Measurements from ENCODE around the gene LDLRAD3. TPM values are rescaled to one million over a fixed set of nuclear protein-coding genes. Genes with fewer than 3 reads are reported as not detected.

The LDLRAD3 gene
- total RNA-seq, 1 donor from 2014 or later = 14.9 TPM

- no peaks in the 10 kb centered on the region for H3K4me1 ChIP-seq (ENCODE audit: insufficient read depth, low read length)
- FAIRE-seq = no peak
- H3K9ac ChIP-seq (ENCODE audit: low read length) = no peak overlapping the region
- no peak overlapping the region for H3K27ac Mint-ChIP-seq (ENCODE audit: unreplicated experiment)
- peaks cover 2% of the 10 kb centered on the region for H3K4me1 Mint-ChIP-seq (ENCODE audit: low read depth, unreplicated experiment)
- H3K79me2 ChIP-seq (ENCODE audit: insufficient read depth, low read length) = no peaks in the 10 kb centered on the region
- no peaks in the 10 kb centered on the region for H4K20me1 ChIP-seq (ENCODE audit: insufficient read depth, low read length)
- H3K4me2 ChIP-seq (ENCODE audit: low read length) = no peak overlapping the region
- H3K27me3 Mint-ChIP-seq (ENCODE audit: low read depth, unreplicated experiment) = peaks cover 18% of the 10 kb centered on the region
- H3K27ac ChIP-seq (ENCODE audit: low read depth, low read length) = no peak overlapping the region
- H3K27me3 ChIP-seq (ENCODE audit: insufficient read depth, low read length) = peaks cover 16% of the 10 kb centered on the region
- peak; percentile 13 for DNase-seq (ENCODE audit: low read depth)
- no peaks in the 10 kb centered on the region for H3K9me3 Mint-ChIP-seq (ENCODE audit: unreplicated experiment)
- H3K9me3 ChIP-seq (ENCODE audit: insufficient read depth, low read depth, low read length) = no peaks in the 10 kb centered on the region
- no peak overlapping the region for H3K4me3 Mint-ChIP-seq (ENCODE audit: unreplicated experiment)
- TF ChIP-seq CTCF (IDR thresholded peaks at IDR 0.05; ENCODE audit: insufficient read depth, low read depth, low read length) (peak; percentile 83), EZH2 (IDR thresholded peaks at IDR 0.05; ENCODE audit: insufficient read depth, low read length) (no peak)
- H2AFZ ChIP-seq (ENCODE audit: low read depth, low read length) = no peak overlapping the region
- no peaks in the 10 kb centered on the region for H3K36me3 ChIP-seq (ENCODE audit: insufficient read depth, low read length)
- H3K4me3 ChIP-seq (ENCODE audit: insufficient read depth, low read depth, low read length) = no peak overlapping the region
- peaks cover 9% of the 10 kb centered on the region for H3K36me3 Mint-ChIP-seq (ENCODE audit: low read depth, unreplicated experiment)
Measured at GRCh38 chr11:36265793-36266628, 322.1 kb downstream of the LDLRAD3 start.

DNA sequence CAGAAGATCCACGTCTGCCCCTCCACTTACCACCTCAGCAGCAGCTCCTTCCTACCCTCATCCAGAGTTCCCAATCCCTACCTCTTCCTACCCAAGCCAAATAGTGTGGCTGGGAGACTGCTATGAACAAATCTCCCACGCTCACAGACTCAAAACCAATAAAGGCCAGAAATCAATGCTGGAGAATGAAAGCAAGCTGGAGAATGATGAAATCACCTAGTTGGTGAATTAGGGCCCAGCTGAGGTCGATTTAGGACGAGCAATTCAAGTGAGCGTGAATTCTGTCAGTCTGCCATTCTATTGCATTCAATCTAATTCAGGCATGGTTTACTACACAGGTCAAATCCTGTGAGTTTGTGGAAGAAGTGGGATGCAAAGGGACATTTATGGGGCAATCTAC lies 322.9 kb downstream of the LDLRAD3 start:
- H3K4me1 Mint-ChIP-seq (ENCODE audit: low read depth, unreplicated experiment) = peaks cover 2% of the 10 kb centered on the region
- Histone ChIP-seq H2AFZ (ENCODE audit: low read depth, low read length) (no peak overlapping the region), H3K27me3 (ENCODE audit: insufficient read depth, low read length) (peaks cover 14% of the 10 kb centered on the region), H3K4me2 (ENCODE audit: low read length) (no peak overlapping the region), H3K9ac (ENCODE audit: low read length) (no peak overlapping the region), H3K27ac (ENCODE audit: low read depth, low read length) (no peak overlapping the region), H3K9me3 (ENCODE audit: insufficient read depth, low read depth, low read length) (no peaks in the 10 kb centered on the region), H3K36me3 (ENCODE audit: insufficient read depth, low read length) (no peaks in the 10 kb centered on the region), H4K20me1 (ENCODE audit: insufficient read depth, low read length) (no peaks in the 10 kb centered on the region), H3K4me1 (ENCODE audit: insufficient read depth, low read length) (no peaks in the 10 kb centered on the region), H3K79me2 (ENCODE audit: insufficient read depth, low read length) (no peaks in the 10 kb centered on the region), H3K4me3 (ENCODE audit: insufficient read depth, low read depth, low read length) (no peak overlapping the region)
- FAIRE-seq (no peak), DNase-seq (ENCODE audit: low read depth) (no peak)
- no peak overlapping the region for H3K4me3 Mint-ChIP-seq (ENCODE audit: unreplicated experiment)
- no peaks in the 10 kb centered on the region for H3K9me3 Mint-ChIP-seq (ENCODE audit: unreplicated experiment)
- H3K27ac Mint-ChIP-seq (ENCODE audit: unreplicated experiment) = no peak overlapping the region
- peaks cover 17% of the 10 kb centered on the region for H3K36me3 Mint-ChIP-seq (ENCODE audit: low read depth, unreplicated experiment)
- peaks cover 14% of the 10 kb centered on the region for H3K27me3 Mint-ChIP-seq (ENCODE audit: low read depth, unreplicated experiment)
- TF ChIP-seq CTCF (IDR thresholded peaks at IDR 0.05; ENCODE audit: insufficient read depth, low read depth, low read length) (no peak), EZH2 (IDR thresholded peaks at IDR 0.05; ENCODE audit: insufficient read depth, low read length) (no peak)
